HG03159 (cell line): ENCODE results near the gene IL10.

ENCODE experiments used
- ATAC-seq: cut with Tn5 transposase; IDR thresholded peaks from one replicate; pipeline ENCODE4 v1.9.1; 2021; ENCODE audit warnings: mild to moderate bottlenecking, moderate library complexity; ENCODE audit not compliant: unreplicated experiment

The IL10 gene

GRCh38 chr1:206772243-206772937 is at the start of gene IL10:
Gene IL10 (minus strand): TSS chr1:206772494. CDS start chr1:206772435, 59 bp downstream.
- no peak for ATAC-seq

DNA sequence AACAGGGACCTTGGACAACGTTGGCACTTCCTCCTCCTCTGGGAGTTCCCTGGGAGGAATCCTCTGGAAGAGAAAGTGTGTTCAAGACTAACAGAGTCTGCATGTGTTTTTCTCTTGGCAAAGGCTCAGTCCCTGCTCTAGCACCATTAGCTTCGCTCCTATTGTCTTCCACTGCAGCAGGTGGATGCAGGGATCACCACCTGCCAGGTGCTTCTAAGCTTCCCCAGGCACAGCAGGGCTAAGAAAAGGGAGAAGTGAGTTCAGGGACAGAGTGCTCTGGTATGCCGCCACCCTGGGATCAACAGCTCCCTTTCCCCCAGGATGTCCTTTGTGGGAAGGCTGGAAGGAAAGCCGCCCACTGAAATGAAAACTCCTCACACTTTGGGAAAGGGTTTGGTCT is 49.2 kb upstream of the IL10 start:
- ATAC-seq = no peak

- ATAC-seq = peak; percentile 66
These were observed 44.3 kb upstream of the IL10 start for GRCh38 chr1:206816390-206817287.

GRCh38 chr1:206814716-206815341 is 42.5 kb upstream of the IL10 start:
- peak; percentile 67 for ATAC-seq

DNA sequence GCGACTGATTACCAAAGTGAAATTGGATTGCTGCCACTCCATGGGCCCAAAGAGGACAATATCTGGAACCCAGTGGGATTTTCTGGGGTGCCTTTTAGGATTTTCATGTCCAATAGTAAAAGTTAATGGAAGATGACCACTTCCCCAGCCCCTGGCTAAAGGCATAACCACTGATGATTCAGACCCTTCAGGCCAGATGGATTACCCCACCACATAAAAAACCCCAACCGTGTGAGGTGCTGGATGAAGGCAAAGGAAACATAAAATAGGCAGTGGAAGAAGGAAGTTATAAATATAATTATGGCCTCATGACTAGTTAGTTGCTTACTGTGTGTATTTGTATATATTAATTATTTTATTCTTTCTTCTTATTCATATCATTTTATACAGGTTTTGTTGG is 40.2 kb upstream of the IL10 start:
- ATAC-seq = no peak

DNA sequence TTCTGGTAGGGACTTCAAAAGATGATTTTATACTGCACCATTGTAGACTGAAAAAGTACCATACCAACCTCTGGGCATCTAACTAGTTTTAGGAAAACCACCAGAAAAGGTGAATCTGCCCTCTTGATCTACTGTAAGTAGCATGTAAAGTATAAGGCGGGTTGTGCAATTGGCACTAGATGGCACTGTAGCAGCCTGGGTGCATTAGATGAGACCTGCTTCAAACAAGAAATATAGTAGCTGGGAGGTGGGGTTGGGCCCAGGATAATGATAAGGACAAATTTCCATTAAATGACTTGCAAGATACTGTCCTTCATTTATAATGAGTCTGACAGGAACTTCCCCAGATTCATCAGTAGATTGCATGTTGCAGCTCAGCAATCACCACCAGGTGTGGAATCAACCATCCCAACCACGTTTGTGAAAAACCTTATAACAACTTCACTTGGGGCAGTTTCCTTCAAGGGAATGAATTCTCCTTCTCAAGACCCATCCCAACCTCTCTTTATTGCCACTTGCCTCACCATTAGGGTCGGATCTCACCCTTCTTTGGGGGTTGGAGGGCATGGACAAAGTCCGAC is 37.3 kb upstream of the IL10 start:
- no peak for ATAC-seq

DNA sequence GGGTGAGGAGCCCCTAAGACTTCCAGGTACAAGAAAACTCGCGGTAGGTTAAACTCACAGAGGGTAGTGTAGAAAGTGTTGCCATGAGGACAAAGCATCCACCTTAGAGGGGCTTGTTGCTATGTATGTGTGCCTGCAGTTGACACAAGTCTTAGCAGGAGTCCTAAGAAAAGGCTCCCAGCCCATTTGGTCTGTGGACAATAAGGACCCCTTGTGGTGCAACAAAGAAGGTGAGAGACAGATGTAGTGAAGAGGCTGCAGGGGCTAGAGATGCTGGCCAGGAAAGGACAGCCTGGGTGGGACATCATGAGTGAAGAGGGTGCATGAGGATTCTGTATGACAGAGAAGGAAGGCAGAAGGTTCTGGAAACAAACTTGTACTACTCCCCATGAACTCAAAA is 36.3 kb upstream of the IL10 start:
- peak; percentile 64 for ATAC-seq

GRCh38 chr1:206805357-206805756 is 33.1 kb upstream of the IL10 start:
- no peak for ATAC-seq

DNA sequence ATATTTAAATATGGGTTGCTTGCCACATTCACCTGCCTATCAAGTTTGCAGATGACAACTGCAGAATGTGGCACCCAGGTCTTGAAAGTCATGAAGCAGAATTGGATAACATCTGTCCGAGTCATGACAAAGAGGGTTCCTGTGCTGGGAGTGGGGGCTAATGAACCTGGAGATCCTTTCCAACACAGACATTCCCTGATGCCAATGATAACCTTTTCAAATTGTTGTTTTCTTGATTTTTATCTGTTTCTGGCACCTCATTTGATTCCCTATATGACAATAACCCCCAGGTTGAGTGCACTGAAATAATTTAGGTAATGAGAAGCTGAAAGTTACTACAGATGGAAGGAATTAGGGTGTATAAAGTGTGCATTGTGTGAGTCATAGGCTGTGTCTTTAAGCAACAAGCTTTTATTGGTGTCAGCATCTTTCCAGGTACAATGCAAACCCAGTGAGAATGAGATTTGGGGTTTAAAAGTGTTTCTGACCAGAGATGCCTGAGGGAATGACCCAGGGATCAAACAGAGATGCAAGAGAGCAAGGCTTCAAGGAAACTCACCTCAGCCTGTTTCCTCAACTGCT is 32.0 kb upstream of the IL10 start:
- no peak for ATAC-seq

- ATAC-seq = peak; percentile 96
These were observed 31.0 kb upstream of the IL10 start for GRCh38 chr1:206803221-206803730.

DNA sequence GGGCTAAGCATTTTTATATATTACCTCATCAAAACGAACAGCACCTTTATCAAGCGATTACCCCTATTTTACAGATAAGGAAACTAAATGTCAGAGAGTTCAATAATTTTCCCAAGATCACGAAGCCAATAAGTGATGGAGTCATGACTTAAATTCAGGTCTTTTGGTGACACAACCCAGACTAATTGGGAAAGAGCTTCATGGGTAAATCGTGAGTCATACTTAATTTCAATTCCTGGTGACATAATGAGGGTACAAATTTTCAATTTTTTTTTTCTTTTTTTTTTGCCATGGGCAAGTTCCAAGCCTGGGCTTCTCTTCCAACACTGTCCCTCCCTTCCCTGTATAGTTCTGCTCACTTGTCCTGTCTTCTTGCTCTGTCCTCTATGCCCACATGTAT is 30.1 kb upstream of the IL10 start:
- no peak for ATAC-seq

DNA sequence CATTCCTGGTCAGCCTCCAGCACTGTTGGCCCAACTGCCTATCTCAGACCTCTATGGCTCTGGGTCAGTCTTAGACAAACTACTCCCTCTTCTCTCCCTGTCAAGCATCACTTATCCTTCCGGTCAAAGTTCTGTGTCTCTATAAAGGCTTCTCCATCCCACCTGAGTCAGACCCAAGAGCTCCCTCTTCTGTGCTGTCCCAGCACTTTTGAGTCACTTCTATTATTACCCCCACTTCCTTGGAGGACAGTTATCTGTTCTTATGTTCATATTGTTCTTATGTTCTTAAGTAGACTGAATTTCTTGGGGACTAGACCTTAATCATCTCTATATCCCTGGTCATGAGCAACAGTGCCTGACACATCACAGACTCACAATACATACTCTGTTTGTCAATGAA is 29.2 kb upstream of the IL10 start:
- ATAC-seq = no peak

DNA sequence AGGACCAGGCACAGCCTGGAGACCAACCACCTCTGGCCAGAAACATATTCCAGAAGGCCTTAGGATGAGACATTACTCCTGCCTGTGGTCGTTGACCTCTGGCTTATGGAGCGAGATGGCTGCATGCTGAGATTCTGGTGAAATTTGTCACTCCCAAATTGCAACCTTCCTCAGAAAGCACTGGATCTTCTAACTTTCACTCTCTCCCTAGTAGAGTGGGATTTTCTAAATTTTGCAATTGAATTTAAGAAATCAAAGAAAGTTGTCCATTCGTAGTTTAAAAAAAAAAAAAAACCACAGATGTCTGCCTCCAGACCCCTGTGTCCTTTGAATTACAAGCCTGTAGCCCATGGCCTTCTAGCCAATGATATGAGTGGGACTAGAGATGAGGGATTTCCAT is 28.6 kb upstream of the IL10 start:
- ATAC-seq = no peak

DNA sequence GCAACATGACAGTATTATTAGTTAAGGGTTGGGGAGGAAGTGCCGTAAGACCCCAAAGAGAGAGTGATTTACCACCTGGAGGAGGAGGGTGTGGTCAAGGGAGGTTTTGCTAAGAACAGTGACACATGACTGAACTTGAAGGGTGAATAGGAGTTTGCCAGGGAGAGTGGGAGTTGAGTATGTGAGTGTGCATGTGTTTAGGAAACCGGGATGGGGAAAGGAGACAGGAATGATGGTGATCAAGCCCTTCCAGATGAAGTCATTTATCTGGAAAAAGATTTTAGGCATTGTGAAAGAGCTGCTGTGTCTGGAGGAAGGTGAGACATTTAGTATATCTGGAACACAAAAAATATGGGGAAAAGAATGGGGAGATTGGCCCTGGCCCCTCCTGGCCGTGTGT is 28.1 kb upstream of the IL10 start:
- no peak for ATAC-seq

DNA sequence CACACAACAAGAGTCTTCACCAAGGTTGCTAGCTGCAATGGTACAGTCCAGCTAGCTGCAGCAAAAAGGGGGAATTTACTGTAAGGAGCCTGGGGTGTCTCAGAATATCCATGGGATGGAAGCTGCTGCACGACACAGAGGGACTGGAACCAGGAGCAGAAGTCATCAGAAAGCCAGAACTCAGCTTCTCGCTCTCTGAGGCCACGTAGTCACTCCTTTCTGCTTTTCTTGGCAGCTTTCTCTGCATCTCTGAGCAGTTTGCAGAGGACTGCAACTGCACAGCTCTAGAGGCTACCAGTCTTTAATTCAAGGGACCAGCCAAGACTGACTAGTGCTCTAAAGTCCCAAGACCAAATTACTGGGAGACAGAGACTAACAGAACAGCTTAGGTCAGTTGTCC is 27.0 kb upstream of the IL10 start:
- ATAC-seq = no peak

GRCh38 chr1:206798384-206798996 is 26.2 kb upstream of the IL10 start:
- no peak for ATAC-seq

GRCh38 chr1:206797534-206798383 is 25.5 kb upstream of the IL10 start:
- no peak for ATAC-seq

- ATAC-seq = no peak
These were observed 24.7 kb upstream of the IL10 start for GRCh38 chr1:206796981-206797402.

GRCh38 chr1:206796116-206796515 is 23.8 kb upstream of the IL10 start:
- no peak for ATAC-seq
